Measurements from ENCODE around the gene PCDHA5. TPM values are rescaled to one million over a fixed set of nuclear protein-coding genes. Genes with fewer than 3 reads are reported as not detected.
A peak's percentile ranks its signal among the peaks of the same experiment; 100 is the strongest.
"Not testable (repeated sequence)": the region's sequence is repeated elsewhere in the genome, so short reads cannot be mapped to it uniquely, and the experiment has no call there.

The PCDHA5 gene
- total RNA-seq, 1 donor from 2014 or later = 3.4 TPM

DNA sequence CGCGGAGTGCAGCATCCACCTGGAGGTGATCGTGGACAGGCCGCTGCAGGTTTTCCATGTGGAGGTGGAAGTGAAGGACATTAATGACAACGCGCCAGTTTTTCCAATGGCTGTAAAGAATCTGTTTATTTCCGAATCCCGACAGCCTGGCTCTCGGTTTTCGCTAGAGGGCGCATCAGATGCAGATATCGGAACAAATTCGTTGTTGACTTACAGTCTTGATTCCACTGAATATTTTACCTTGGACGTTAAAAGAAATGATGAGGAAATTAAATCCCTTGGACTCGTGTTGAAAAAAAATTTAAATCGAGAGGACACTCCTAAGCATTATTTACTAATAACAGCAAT, 19.9 kb upstream of the PCDHA5 start:
- Mint-ChIP-seq H3K4me3 (ENCODE audit: low read depth) (no peak overlapping the region), H3K36me3 (ENCODE audit: insufficient read depth) (peaks cover 50% of the 10 kb centered on the region), H3K4me1 (ENCODE audit: low read depth) (peaks cover 2% of the 10 kb centered on the region), H3K27me3 (no peaks in the 10 kb centered on the region), H3K9me3 (ENCODE audit: low read depth) (peaks cover 37% of the 10 kb centered on the region), H3K27ac (no peak overlapping the region)
- DNase-seq (ENCODE audit: low spot score, unreplicated experiment) = no peak
- TF ChIP-seq, protein P1, sequence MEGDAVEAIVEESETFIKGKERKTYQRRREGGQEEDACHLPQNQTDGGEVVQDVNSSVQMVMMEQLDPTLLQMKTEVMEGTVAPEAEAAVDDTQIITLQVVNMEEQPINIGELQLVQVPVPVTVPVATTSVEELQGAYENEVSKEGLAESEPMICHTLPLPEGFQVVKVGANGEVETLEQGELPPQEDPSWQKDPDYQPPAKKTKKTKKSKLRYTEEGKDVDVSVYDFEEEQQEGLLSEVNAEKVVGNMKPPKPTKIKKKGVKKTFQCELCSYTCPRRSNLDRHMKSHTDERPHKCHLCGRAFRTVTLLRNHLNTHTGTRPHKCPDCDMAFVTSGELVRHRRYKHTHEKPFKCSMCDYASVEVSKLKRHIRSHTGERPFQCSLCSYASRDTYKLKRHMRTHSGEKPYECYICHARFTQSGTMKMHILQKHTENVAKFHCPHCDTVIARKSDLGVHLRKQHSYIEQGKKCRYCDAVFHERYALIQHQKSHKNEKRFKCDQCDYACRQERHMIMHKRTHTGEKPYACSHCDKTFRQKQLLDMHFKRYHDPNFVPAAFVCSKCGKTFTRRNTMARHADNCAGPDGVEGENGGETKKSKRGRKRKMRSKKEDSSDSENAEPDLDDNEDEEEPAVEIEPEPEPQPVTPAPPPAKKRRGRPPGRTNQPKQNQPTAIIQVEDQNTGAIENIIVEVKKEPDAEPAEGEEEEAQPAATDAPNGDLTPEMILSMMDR (IDR thresholded peaks at IDR 0.05; ENCODE audit: unreplicated experiment) = no peak

DNA sequence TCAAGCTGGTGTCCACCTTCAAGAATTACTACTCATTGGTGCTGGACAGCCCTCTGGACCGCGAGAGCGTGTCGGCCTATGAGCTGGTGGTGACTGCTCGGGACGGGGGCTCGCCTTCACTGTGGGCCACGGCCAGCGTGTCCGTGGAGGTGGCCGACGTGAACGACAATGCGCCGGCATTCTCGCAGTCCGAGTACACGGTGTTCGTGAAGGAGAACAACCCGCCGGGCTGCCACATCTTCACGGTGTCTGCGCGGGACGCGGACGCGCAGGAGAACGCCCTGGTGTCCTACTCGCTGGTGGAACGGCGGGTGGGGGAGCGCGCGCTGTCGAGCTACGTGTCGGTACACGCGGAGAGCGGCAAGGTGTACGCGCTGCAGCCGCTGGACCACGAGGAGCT, 19.0 kb upstream of the PCDHA5 start:
- H3K36me3 Mint-ChIP-seq (ENCODE audit: insufficient read depth) = peaks cover 49% of the 10 kb centered on the region
- not testable (repeated sequence) for H3K27ac Mint-ChIP-seq; H3K4me1 Mint-ChIP-seq (ENCODE audit: low read depth); H3K4me3 Mint-ChIP-seq (ENCODE audit: low read depth); H3K27me3 Mint-ChIP-seq; DNase-seq (ENCODE audit: low spot score, unreplicated experiment)
- peaks cover 36% of the 10 kb centered on the region for H3K9me3 Mint-ChIP-seq (ENCODE audit: low read depth)

DNA sequence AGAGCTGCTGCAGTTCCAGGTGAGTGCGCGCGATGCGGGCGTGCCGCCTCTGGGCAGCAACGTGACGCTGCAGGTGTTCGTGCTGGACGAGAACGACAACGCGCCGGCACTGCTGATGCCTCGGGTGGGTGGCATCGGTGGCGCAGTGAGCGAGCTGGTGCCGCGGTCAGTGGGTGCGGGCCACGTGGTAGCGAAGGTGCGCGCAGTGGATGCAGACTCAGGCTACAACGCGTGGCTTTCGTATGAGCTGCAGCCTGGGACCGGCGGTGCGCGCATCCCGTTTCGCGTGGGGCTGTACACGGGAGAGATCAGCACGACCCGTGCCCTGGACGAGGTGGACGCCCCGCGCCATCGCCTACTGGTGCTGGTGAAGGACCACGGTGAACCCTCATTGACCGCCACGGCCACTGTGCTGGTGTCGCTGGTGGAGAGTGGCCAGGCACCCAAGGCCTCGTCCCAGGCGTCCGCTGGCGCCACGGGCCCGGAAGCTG, 18.6 kb upstream of the PCDHA5 start:
- DNase-seq (ENCODE audit: low spot score, unreplicated experiment) = no peak
- Mint-ChIP-seq H3K36me3 (ENCODE audit: insufficient read depth) (peaks cover 52% of the 10 kb centered on the region), H3K4me1 (ENCODE audit: low read depth) (peaks cover 4% of the 10 kb centered on the region), H3K27ac (no peak overlapping the region), H3K4me3 (ENCODE audit: low read depth) (no peak overlapping the region), H3K27me3 (no peaks in the 10 kb centered on the region), H3K9me3 (ENCODE audit: low read depth) (peaks cover 35% of the 10 kb centered on the region)
- TF ChIP-seq, protein P1 (IDR thresholded peaks at IDR 0.05; ENCODE audit: unreplicated experiment) = no peak

DNA sequence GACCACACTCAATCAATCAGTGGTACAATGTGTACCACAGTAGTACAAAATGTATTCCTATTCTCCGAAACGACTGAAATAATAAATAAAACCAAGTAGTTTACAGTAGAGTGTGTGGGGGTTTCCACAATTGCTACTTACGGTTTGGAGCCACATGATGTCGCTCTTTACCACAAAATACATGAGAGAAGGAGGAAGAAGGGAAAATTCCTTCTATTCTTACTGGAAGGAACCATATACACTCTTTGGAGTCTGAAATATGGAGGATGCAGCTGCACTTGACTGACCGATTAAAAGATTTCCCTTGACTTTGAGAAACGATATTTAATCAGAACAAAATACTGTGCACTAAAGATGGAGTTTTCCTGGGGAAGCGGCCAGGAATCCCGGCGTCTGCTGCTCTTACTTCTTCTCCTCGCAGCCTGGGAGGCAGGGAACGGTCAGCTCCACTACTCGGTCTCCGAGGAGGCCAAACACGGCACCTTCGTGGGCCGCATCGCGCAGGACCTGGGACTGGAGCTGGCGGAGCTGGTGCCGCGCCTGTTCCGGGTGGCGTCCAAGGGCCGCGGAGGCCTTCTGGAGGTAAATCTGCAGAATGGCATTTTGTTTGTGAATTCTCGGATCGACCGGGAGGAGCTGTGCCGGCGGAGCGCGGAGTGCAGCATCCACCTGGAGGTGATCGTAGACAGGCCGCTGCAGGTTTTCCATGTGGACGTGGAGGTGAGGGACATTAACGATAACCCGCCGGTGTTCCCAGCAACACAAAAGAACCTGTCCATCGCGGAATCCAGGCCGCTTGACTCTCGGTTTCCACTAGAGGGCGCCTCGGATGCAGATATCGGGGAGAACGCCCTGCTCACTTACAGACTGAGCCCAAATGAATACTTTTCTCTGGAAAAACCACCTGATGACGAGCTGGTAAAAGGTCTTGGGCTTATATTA, 14.3 kb upstream of the PCDHA5 start, which contains the start of gene PCDHA4:
Gene PCDHA4 (plus strand): TSS at position 235 of the 942 bp plus-strand sequence.
- Mint-ChIP-seq H3K4me3 (ENCODE audit: low read depth) (peak within 1 kb of the TSS; percentile 93), H3K27me3 (no peaks in the 10 kb centered on the region), H3K9me3 (ENCODE audit: low read depth) (peaks cover 26% of the 10 kb centered on the region), H3K36me3 (ENCODE audit: insufficient read depth) (peaks cover 60% of the 10 kb centered on the region), H3K4me1 (ENCODE audit: low read depth) (peaks cover 4% of the 10 kb centered on the region), H3K27ac (peak within 1 kb of the TSS; percentile 96)
- TF ChIP-seq, protein P1 (IDR thresholded peaks at IDR 0.05; ENCODE audit: unreplicated experiment) = peak; percentile 75
- DNase-seq (ENCODE audit: low spot score, unreplicated experiment) = peak; percentile 77

- Mint-ChIP-seq H3K27ac (peak overlapping the region; percentile 96), H3K36me3 (ENCODE audit: insufficient read depth) (peaks cover 65% of the 10 kb centered on the region), H3K9me3 (ENCODE audit: low read depth) (peaks cover 36% of the 10 kb centered on the region), H3K4me3 (ENCODE audit: low read depth) (peak overlapping the region; percentile 93)
- not testable (repeated sequence) for H3K4me1 Mint-ChIP-seq (ENCODE audit: low read depth); H3K27me3 Mint-ChIP-seq; DNase-seq (ENCODE audit: low spot score, unreplicated experiment)
These were observed 13.0 kb upstream of the PCDHA5 start for GRCh38 chr5:140808241-140808888.

GRCh38 chr5:140808889-140809291, 12.5 kb upstream of the PCDHA5 start:
- H3K4me1 Mint-ChIP-seq (ENCODE audit: low read depth) = peaks cover 4% of the 10 kb centered on the region
- no peaks in the 10 kb centered on the region for H3K27me3 Mint-ChIP-seq
- no peak for DNase-seq (ENCODE audit: low spot score, unreplicated experiment)
- peak overlapping the region; percentile 26 for H3K4me3 Mint-ChIP-seq (ENCODE audit: low read depth)
- no peak overlapping the region for H3K27ac Mint-ChIP-seq
- TF ChIP-seq, protein P1 (IDR thresholded peaks at IDR 0.05; ENCODE audit: unreplicated experiment) = no peak
- peaks cover 61% of the 10 kb centered on the region for H3K36me3 Mint-ChIP-seq (ENCODE audit: insufficient read depth)
- peaks cover 32% of the 10 kb centered on the region for H3K9me3 Mint-ChIP-seq (ENCODE audit: low read depth)
